HuH-7 (cell line): ENCODE measurements around the gene KRT20.
"Not testable (repeated sequence)": the region's sequence is repeated elsewhere in the genome, so short reads cannot be mapped to it uniquely, and the experiment has no call there.

ENCODE experiments used
- DNase-seq: peaks from one replicate; pipeline ENCODE4 v3.0.0; 2011; ENCODE audit warnings: low spot score

Gene KRT20

GRCh38 chr17:40896916-40897455 is 11.9 kb upstream of the KRT20 start:
- no peak for DNase-seq

GRCh38 chr17:40895106-40895730 is 10.2 kb upstream of the KRT20 start:
- no peak for DNase-seq

- no peak for DNase-seq
Observed at GRCh38 chr17:40888196-40888720, 3.2 kb upstream of the KRT20 start.

GRCh38 chr17:40886090-40886489 is 1.0 kb upstream of the KRT20 start:
- DNase-seq, result no peak

- DNase-seq, result no peak
Observed at GRCh38 chr17:40883626-40884334, 1.3 kb downstream of the KRT20 start.

GRCh38 chr17:40883031-40883430 is 2.0 kb downstream of the KRT20 start:
- no peak for DNase-seq

GRCh38 chr17:40879026-40879425 is 6.0 kb downstream of the KRT20 start:
- DNase-seq, result no peak

- DNase-seq, result no peak
Observed at GRCh38 chr17:40878044-40878443, 7.0 kb downstream of the KRT20 start.

- DNase-seq, result no peak
Observed at GRCh38 chr17:40873801-40874200, 11.2 kb downstream of the KRT20 start.

GRCh38 chr17:40873255-40873654 is 11.8 kb downstream of the KRT20 start:
- DNase-seq, result no peak

GRCh38 chr17:40872416-40872815 is 12.6 kb downstream of the KRT20 start:
- no peak for DNase-seq

- no peak for DNase-seq
Observed at GRCh38 chr17:40871316-40871715, 13.7 kb downstream of the KRT20 start.

GRCh38 chr17:40870136-40870535 is 14.9 kb downstream of the KRT20 start:
- DNase-seq, result no peak

GRCh38 chr17:40866838-40867237 is 18.2 kb downstream of the KRT20 start, which contains the start of gene KRT12:
Gene KRT12, minus strand, starts transcription at chr17:40867223. Its CDS starts 37 bp downstream, at chr17:40867186.
- no peak for DNase-seq

GRCh38 chr17:40864661-40865390 is 20.2 kb downstream of the KRT20 start:
- no peak for DNase-seq

GRCh38 chr17:40862985-40863733 is 21.9 kb downstream of the KRT20 start:
- peak; percentile 14 for DNase-seq

- DNase-seq, result no peak
Observed at GRCh38 chr17:40859536-40859935, 25.5 kb downstream of the KRT20 start.

GRCh38 chr17:40858667-40859066 is 26.4 kb downstream of the KRT20 start:
- DNase-seq, result not testable (repeated sequence)

GRCh38 chr17:40857535-40857934 is 27.5 kb downstream of the KRT20 start:
- no peak for DNase-seq

- no peak for DNase-seq
Observed at GRCh38 chr17:40854175-40854814, 30.7 kb downstream of the KRT20 start.

GRCh38 chr17:40852364-40852763 is 32.7 kb downstream of the KRT20 start:
- no peak for DNase-seq
